GM21360 (cell line): ENCODE results near the gene KCNJ2.
A peak's percentile ranks its signal among the peaks of the same experiment; 100 is the strongest.

Source experiments
- ATAC-seq: cut with Tn5 transposase; IDR thresholded peaks from one replicate; pipeline ENCODE4 v1.9.1; 2021; ENCODE audit warnings: mild to moderate bottlenecking, moderate library complexity; ENCODE audit not compliant: unreplicated experiment

The KCNJ2 gene

DNA sequence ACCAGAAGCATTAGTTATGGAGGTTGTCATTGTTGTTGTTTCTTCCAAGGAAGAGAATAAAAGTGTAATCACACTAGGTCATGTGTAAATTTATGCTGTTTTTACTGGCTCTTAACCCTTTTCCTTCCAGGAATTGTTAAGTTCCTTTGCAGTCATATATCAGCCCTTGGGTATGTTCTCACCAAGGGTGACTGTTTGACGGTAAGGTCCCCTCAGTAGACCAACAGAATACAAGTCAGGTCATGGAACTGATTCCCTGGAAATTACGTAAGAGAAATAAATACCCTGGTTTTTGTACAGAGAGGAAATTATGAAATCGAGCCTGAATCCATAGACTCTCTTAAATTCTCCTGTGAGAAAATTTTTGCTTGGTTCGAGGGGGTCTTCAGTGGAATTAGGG is 11.2 kb upstream of the KCNJ2 start:
- no peak for ATAC-seq

DNA sequence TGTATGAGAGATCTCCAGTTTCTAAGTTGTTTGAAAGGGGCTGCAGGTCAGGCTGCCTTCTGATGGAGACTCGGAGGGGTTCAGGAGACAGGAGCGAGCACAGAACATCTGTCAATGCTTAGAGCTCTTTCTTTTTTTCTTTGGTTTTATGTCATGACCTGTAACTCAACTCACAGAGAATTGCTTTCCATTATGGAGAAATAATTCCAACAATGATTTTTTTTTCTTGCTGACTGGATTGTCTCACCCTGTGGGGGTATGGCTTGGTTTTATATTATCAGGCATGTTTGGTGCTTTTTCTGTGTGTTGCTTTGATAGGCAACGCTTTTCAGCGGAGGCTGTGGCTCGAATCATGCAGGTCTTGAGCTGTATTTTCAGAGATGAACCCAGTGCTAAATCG is 10.7 kb upstream of the KCNJ2 start:
- no peak for ATAC-seq

GRCh38 chr17:70159980-70160379 is 9.4 kb upstream of the KCNJ2 start:
- no peak for ATAC-seq

- no peak for ATAC-seq
Measured at GRCh38 chr17:70161519-70161918, 7.8 kb upstream of the KCNJ2 start.

DNA sequence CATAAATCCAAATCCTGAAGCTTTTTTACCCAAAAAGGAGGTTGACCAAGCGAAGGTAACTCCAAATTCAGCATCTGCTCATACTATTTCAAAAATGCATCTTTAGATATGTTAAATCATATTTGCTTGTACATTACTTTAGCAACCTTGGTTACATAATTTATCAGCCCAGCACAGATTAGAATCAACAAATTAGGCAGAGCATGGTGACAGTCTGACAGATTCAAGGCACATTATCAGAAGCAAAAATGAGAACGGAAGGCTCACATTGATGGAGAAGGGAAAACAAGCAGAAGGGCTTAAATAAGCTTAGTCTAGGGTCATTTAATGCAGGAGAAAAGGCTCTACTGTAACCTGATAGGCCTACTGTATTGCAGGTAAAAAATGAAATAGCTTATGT is 3.9 kb upstream of the KCNJ2 start:
- no peak for ATAC-seq

DNA sequence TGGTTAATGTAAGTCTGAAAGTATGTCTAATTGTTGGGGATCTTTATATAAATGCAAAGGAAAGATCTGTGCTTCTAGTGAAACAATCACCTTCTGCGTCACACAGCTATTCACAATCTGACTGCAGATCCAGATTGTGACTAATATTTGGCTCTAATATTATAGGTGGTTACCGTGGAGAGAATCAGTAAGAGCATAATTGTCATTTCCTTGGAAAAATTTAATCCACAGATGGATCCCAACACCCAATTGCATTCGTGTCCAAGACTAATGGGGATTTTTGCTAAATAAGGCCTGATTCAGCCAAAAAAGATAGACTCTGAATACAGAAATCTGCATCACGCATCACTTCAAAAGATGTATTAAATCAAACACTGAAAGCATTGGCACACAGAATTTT is 2.7 kb upstream of the KCNJ2 start:
- ATAC-seq: no peak

DNA sequence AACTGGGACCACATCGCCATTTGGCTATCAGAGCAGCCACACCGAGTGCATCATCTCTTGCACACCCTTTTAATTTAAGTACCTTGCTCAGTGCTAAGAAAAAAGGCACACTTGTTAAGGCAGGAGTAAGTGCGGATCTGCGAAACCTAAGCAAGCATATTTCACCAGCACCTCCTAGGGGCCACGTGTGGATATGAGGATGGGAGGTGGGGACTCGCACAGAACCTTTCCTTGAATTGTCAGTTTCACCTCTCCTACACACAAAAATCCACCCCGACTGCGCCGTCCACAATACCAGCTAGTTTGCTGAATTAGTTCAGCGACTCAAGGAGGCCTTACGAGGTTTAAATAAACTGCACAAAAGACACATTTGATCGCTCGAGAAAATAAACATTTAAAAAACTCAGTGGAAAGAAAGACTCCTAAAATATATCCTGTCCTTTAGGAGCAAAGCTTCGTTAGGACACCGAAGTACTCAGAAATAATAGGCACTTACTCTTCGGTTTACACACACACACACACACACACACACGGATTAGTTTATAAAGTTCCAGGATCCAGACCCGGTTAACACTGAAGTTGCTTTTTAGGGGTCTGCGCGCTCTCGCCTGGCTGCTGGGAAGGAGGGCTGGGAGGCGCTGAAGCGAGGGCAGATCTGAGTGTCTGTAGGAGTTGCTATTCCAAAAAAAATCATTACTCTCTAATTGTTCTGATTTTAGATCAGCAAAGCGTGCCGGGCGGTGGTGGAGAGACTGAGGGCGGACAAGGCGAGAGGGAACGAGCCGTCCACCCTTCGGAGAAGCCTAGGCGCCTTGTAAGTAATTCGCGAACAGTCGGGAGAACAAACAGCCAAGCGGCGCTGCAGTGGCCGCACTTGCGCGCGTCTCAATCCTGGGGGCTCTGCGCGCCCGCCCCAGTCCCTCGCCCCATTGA is 1.0 kb upstream of the KCNJ2 start:
- ATAC-seq: peak; percentile 6

GRCh38 chr17:70169709-70170597 is 621 bp downstream of the KCNJ2 start:
- no peak for ATAC-seq

DNA sequence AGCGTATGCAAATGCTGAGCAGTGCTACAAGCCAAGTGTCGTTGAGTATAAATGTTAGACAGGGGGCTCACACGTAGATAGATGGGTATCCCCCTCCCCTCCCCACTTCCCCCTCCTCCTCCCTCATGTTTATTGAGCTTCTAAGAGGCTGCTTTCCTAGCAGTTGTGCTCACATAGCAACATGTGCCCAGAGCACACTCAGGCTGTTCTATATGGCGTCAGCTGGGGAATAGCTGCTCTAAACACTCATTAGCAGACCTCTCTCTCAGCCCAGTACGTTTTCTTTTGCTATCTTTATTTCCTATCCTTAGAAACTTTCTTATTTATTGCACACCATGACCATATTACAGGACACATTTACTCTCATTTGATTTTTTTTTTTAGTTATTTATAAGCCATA is 1.8 kb downstream of the KCNJ2 start:
- ATAC-seq: no peak

GRCh38 chr17:70172449-70172848 is 3.1 kb downstream of the KCNJ2 start:
- no peak for ATAC-seq

DNA sequence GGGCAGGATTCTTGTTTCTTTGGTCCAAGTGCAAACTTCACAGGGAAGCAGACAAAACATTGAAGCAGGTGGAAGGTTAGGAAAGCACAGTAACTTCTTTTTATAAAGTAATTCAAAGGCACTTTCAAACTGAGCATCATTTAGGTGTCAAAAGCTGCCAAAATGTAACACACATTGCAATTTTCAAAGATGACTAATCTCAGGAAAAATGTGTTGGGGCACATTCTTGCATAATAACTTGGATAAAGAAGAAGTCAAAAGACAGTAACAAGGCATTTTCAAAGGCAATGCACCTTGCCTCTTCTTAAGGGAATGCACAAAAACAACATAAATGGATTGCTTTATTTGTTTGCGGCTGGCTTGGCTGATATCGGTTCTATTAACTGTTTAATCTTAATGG is 3.6 kb downstream of the KCNJ2 start:
- ATAC-seq: no peak

- ATAC-seq: no peak
Measured at GRCh38 chr17:70173681-70174080, 4.3 kb downstream of the KCNJ2 start.

- ATAC-seq: no peak
Measured at GRCh38 chr17:70181376-70181775, 12.0 kb downstream of the KCNJ2 start.

GRCh38 chr17:70181866-70182265 is 12.5 kb downstream of the KCNJ2 start:
- no peak for ATAC-seq

- no peak for ATAC-seq
Measured at GRCh38 chr17:70183508-70183907, 14.2 kb downstream of the KCNJ2 start.

DNA sequence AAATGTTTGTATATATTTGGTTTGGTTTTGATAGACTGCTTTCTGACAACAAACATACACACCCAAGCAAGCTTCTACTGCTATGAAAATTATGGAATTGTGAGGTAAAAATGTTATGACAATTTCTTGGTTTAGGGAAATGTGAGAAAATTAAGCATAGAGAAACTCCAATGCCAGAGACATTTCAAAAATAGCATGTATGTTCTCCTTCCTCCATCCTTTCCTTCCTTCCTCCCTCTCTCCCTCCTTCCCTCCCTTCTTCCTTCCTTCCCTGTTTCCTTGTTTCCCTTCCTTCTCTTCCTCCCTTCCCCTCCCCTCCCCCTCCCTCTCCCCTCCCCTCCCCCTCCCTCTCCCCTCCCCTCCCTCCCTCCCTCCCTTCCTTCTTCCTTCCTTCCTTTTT is 14.9 kb downstream of the KCNJ2 start:
- ATAC-seq: no peak

- no peak for ATAC-seq
Measured at GRCh38 chr17:70184770-70185169, 15.4 kb downstream of the KCNJ2 start.

DNA sequence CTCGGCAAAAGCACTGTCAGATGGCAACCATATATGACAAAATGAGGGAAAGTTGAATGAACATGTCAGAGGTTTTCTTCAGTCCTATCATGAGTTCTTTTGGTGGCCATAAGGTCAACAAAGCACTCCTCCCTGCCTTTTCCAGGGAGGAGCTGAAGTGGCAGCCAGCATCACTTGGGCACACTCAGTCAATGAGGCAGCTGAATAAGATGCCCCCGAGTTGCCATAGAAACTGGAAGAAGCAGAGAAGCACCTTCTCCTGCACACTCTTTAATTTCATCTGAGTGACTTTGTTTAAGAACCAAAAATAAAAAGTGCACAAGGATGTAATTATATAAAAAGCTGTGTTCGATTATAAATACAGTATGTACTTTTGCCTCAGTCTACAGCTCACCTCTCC is 16.0 kb downstream of the KCNJ2 start:
- no peak for ATAC-seq

DNA sequence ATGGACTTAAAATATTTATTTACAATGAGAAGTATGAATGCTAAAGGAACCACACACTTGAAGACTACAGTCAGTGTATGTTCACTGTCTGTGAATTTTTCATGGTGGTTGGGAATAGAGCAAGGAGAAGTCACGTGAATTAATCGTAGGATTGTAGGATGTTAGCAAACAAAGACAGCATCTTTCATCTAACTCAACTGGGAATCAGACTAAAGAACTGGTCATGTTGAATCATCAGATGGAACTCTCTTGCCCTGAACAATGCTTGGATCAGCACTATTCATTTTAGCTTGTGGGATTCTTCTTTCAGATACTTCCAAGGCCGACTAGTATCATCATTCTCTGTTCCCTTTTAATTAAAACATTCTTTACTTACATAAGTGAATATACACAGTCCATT is 18.1 kb downstream of the KCNJ2 start:
- no peak for ATAC-seq

GRCh38 chr17:70190959-70191805 is 21.9 kb downstream of the KCNJ2 start:
- ATAC-seq: no peak

DNA sequence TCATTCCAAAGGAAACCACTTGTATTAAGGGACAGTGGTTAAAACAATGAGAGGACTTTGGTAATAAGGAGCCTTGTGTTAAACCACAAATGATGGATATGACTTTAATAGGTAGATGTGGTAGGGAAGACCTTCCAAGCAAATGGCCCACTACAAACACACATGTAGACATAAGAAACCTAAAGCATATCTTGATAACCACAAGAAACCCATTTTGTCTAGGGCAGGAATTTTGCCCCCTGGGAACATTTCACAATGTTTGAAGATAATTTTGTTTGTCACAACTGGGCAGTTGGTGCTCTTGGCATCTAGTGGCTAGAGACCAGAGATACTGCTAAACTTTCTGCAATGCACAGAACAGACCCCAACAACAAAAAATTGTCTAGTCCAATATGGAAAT is 25.8 kb downstream of the KCNJ2 start:
- no peak for ATAC-seq
